Gastrocnemius medialis (tissue), 4 donors: Measurements from ENCODE around the gene GJB3. TPM values are rescaled to one million over a fixed set of nuclear protein-coding genes. Genes with fewer than 3 reads are reported as not detected.

Experiments
- ATAC-seq, 2 donors: fragments of 150-250 bp; one replicate each; pipeline ENCODE4 v1.9.1; 2016
- DNase-seq, 2 donors: peaks; one replicate each; pipeline ENCODE4 v3.0.0-alpha.2; 2019
- H3K27ac ChIP-seq, 4 donors: fragments of 200-600 bp; sonication (generic); 1 replicate in 1 of 4; 2 replicates in 3 of 4; pipeline ENCODE4 v1.5.1; 2016 to 2018; ENCODE audit warnings: mild to moderate bottlenecking in 2 of 4, moderate library complexity in 1 of 4
- H3K27me3 ChIP-seq, 3 donors: fragments of 200-600 bp; sonication (generic) in 2 of 3; 1 replicate in 1 of 3; 2 replicates in 2 of 3; pipeline versions ENCODE4 v1.5.1 to v1.6.0; 2016 to 2019; ENCODE audit warnings: mild to moderate bottlenecking in 1 of 3, moderate library complexity in 1 of 3
- H3K36me3 ChIP-seq, 2 donors: fragments of 200-600 bp; sonication (generic) in 1 of 2; one replicate each; pipeline ENCODE4 v1.5.1; 2017 to 2018
- H3K4me1 ChIP-seq, 2 donors: fragments of 200-600 bp; sonication (generic) in 1 of 2; one replicate each; pipeline ENCODE4 v1.5.1; 2016 to 2017; ENCODE audit warnings: mild to moderate bottlenecking in 2 of 2
- H3K4me3 ChIP-seq, 4 donors: fragments of 200-600 bp; sonication (generic) in 3 of 4; 1 replicate in 1 of 4; 2 replicates in 3 of 4; pipeline ENCODE4 v1.5.1; 2016 to 2019; ENCODE audit warnings: mild to moderate bottlenecking in 2 of 4
- H3K9me3 ChIP-seq, 3 donors: fragments of 200-600 bp; sonication (generic) in 2 of 3; 1 replicate in 1 of 3; 2 replicates in 2 of 3; pipeline ENCODE4 v1.5.1; 2016 to 2019
- POLR2A ChIP-seq, 2 donors: fragments of 450-650 bp; IDR thresholded peaks; one replicate each; pipeline ENCODE4 v1.6.1; 2017; ENCODE audit warnings: antibody characterized with exemption in 2 of 2, mild to moderate bottlenecking in 2 of 2, moderate library complexity in 2 of 2
- in situ Hi-C, 4 donors: fragments of 200-750 bp; cut with MboI; loops; one replicate each; pipeline versions ENCODE4 v1.15.0 to v1.8.0; 2017; ENCODE audit warnings: low sequenced_read_pairs in 4 of 4
- intact Hi-C: fragments of 100-400 bp; cut with DNase I; formaldehyde crosslinking; loops from one replicate; pipeline ENCODE4 v1.15.1; 2023; ENCODE audit warnings: low total_unique reads
- total RNA-seq, 4 donors: library from RNA; depleted of rRNA; stranded (reverse); fragments of >200 nt; gene quantifications; one replicate each; pipeline versions ENCODE4 v1.1.0 to v1.2.3, GENCODE V29; 2016
- TF ChIP-seq, protein P1 (sequence below), 5 experiments: fragments of 450-650 bp in 3 of 5; fragments of 200-600 bp in 2 of 5; sonication (generic) in 2 of 5; IDR thresholded peaks in 4 of 5; conservative IDR thresholded peaks in 1 of 5; 1 replicate in 4 of 5; 2 replicates in 1 of 5; pipeline ENCODE4 v1.5.1; 2016 to 2019; ENCODE audit warnings: antibody characterized with exemption in 5 of 5, mild to moderate bottlenecking in 3 of 5, moderate library complexity in 3 of 5

The GJB3 gene
- total RNA-seq, 4 donors from 2014 or later, result not detected

DNA sequence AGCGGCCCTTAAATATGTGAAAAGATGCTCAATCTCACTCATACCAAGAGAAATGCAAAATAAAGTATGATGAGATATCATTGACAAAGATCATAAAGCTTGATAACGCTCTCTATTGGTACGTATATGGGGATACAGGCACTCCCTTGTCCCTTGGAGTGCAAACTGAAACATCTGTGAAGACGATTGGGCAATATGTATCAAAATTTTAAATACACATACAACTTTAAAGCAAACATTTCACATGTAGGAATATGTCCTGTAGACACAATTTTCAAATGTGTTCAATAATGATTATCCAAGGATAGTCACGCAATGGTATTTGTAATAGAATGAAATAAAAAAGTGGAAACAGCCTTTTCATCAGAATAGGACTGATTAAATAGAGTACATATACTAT is 2.0 kb upstream of the GJB3 start:
- H3K36me3 ChIP-seq, result no peaks in the 10 kb centered on the region

DNA sequence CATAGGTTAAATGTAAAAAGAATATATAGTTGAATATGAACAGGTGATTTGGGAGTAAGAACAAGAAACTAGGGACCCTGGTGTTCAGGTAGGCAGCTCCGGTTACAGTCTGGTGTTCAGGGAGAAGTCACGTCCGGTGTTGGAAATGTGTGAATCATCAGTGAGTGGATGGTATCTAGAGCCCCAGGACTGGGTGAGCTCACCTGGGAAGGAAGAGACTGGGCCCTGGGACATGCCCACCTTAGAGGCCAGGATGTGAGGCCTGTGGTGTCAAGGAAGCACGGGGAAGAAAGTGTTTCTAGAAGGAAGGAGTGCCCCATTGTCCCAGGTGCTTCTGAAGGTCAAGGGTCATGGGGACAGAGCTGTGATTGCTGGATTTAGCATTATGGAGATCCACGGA is 1.5 kb upstream of the GJB3 start:
- ATAC-seq, result no peak
- peaks cover 43 to 48% (median 45%) of the 10 kb centered on the region in 3 donors for H3K27me3 ChIP-seq
- in situ Hi-C loops, result no loop called here

More for the DNA sequence above, 2.0 kb upstream of the GJB3 start:
- intact Hi-C loops, result no loop called here
- TF ChIP-seq, protein P1, sequence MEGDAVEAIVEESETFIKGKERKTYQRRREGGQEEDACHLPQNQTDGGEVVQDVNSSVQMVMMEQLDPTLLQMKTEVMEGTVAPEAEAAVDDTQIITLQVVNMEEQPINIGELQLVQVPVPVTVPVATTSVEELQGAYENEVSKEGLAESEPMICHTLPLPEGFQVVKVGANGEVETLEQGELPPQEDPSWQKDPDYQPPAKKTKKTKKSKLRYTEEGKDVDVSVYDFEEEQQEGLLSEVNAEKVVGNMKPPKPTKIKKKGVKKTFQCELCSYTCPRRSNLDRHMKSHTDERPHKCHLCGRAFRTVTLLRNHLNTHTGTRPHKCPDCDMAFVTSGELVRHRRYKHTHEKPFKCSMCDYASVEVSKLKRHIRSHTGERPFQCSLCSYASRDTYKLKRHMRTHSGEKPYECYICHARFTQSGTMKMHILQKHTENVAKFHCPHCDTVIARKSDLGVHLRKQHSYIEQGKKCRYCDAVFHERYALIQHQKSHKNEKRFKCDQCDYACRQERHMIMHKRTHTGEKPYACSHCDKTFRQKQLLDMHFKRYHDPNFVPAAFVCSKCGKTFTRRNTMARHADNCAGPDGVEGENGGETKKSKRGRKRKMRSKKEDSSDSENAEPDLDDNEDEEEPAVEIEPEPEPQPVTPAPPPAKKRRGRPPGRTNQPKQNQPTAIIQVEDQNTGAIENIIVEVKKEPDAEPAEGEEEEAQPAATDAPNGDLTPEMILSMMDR (IDR thresholded peaks at IDR 0.05 in 4 of 5, conservative IDR thresholded peaks at IDR 0.05 in 1 of 5), result no peak
- no peak for TF ChIP-seq POLR2A (IDR thresholded peaks at IDR 0.05)
- Histone ChIP-seq H3K27me3 (peaks cover 43 to 48% (median 45%) of the 10 kb centered on the region in 3 donors), H3K27ac (no peak overlapping the region), H3K4me1 (peaks cover 0 to 7% of the 10 kb centered on the region in 2 donors), H3K9me3 (no peaks in the 10 kb centered on the region), H3K4me3 (no peak overlapping the region)
- in situ Hi-C loops, result no loop called here
- ATAC-seq, result no peak
- no peak for DNase-seq

DNA sequence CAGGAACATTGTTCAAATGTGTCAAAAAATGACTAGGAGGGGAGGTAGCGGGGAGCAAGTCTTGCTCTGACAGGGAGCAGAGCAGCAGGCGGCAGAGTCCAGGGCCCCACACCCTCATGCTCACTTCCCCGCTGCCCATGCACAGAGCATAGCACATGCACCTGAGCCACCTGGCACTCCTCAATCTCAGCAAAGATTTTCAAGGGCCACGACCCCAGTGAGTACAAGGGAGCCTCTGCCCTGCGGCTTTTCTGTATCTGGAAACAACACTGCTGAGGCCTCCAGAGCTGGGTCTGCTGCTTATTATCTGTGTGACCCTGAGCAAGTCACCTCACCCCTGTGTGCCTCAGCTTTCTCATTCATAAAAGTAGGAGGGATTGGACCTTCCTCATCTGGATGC is 1.1 kb upstream of the GJB3 start:
- DNase-seq (no peak), ATAC-seq (no peak)
- intact Hi-C loops, result no loop called here
- Histone ChIP-seq H3K9me3 (no peaks in the 10 kb centered on the region), H3K27ac (no peak overlapping the region), H3K27me3 (peaks cover 43 to 48% (median 45%) of the 10 kb centered on the region in 3 donors), H3K4me3 (no peak overlapping the region), H3K36me3 (no peaks in the 10 kb centered on the region), H3K4me1 (peaks cover 0 to 7% of the 10 kb centered on the region in 2 donors)
- in situ Hi-C loops, result no loop called here
- TF ChIP-seq, protein P1 (IDR thresholded peaks at IDR 0.05 in 4 of 5, conservative IDR thresholded peaks at IDR 0.05 in 1 of 5), result no peak
- no peak for TF ChIP-seq POLR2A (IDR thresholded peaks at IDR 0.05)

More for the DNA sequence above, 1.5 kb upstream of the GJB3 start:
- H3K9me3 ChIP-seq, result no peaks in the 10 kb centered on the region
- no peak overlapping the region for H3K27ac ChIP-seq
- DNase-seq, result no peak
- H3K4me1 ChIP-seq, result peaks cover 0 to 7% of the 10 kb centered on the region in 2 donors
- no peak overlapping the region for H3K4me3 ChIP-seq
- TF ChIP-seq, protein P1 (IDR thresholded peaks at IDR 0.05 in 4 of 5, conservative IDR thresholded peaks at IDR 0.05 in 1 of 5), result no peak
- no peak for TF ChIP-seq POLR2A (IDR thresholded peaks at IDR 0.05)
- no peaks in the 10 kb centered on the region for H3K36me3 ChIP-seq
- intact Hi-C loops, result no loop called here

DNA sequence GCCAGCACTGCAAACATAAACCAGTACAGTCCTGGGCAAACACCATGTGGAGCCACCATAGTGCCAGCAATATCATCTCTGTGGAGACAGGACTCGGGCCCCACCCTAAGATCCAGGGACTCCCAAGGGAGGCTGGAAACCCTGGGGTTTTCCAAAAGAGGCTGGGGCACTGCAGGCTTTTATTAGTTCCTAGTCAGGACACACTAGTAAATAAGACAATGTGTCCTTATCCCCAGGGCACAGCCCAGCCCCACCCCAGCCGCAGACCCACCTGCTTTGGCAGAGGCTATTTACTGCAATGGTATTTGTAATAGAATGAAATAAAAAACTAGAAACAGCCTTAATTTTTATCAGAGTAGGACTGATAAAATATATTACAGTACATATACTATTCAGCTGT is 486 bp upstream of the GJB3 start:
- intact Hi-C loops (no loop called here), in situ Hi-C loops (no loop called here)
- Histone ChIP-seq H3K36me3 (no peaks in the 10 kb centered on the region), H3K4me1 (peaks cover 0 to 7% of the 10 kb centered on the region in 2 donors), H3K4me3 (no peak overlapping the region), H3K9me3 (no peaks in the 10 kb centered on the region), H3K27ac (no peak overlapping the region), H3K27me3 (peaks cover 43 to 48% (median 45%) of the 10 kb centered on the region in 3 donors)
- no peak for DNase-seq
- ATAC-seq, result no peak
- TF ChIP-seq, protein P1 (IDR thresholded peaks at IDR 0.05 in 4 of 5, conservative IDR thresholded peaks at IDR 0.05 in 1 of 5), result no peak
- no peak for TF ChIP-seq POLR2A (IDR thresholded peaks at IDR 0.05)

DNA sequence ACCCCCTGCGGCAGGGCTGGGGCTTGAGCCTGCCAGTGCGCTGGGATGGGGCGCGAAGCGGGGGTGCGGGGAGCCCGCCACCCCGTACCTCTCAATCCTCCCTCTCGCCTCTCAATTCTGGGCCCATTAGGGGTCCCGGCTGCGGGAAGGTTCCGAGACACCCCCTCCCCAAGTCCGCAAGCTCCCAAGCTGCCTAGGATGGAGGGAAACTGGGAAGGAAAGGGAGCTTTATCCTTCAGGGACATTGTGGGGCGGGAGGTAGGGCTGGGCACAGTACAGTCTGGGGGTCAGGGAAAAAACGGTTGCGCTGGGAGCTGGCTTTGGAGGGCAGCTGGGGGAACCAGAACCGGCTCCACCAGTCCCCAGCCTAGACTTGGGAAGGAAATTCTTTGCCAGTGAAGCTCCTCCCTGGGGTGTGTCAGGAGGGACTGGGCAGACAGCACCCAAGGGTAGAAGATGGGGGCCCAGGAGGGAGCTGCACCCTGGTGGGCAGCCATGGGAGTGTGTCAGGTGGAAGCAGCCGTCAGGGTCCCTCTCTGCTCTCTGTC is 904 bp downstream of the GJB3 start:
- no peak for ATAC-seq

More for the DNA sequence above, 904 bp downstream of the GJB3 start:
- Histone ChIP-seq H3K4me1 (peaks cover 2 to 7% of the 10 kb centered on the region in 2 donors), H3K9me3 (no peaks in the 10 kb centered on the region), H3K27ac (no peak overlapping the region), H3K36me3 (no peaks in the 10 kb centered on the region), H3K4me3 (peak overlapping the region in 2 of 4 donors; percentile 22 to 43), H3K27me3 (peaks cover 43 to 48% (median 45%) of the 10 kb centered on the region in 3 donors)
- in situ Hi-C loops (no loop called here), intact Hi-C loops (no loop called here)
- DNase-seq, result no peak
- TF ChIP-seq, protein P1 (IDR thresholded peaks at IDR 0.05 in 4 of 5, conservative IDR thresholded peaks at IDR 0.05 in 1 of 5), result no peak
- TF ChIP-seq POLR2A (IDR thresholded peaks at IDR 0.05), result no peak
